NCI-H2196 (cell line): ENCODE results near the gene GDF10.

Experiments used
- DNase-seq: peaks from one replicate; lab custom pipeline; 2025; ENCODE audit not compliant: unreplicated experiment; lab: John Stamatoyannopoulos, UW

The GDF10 gene

GRCh38 chr10:47299611-47300428 lies at the start of gene GDF10:
Gene GDF10 (plus strand): TSS chr10:47300197. CDS start chr10:47300652, 455 bp downstream.
- DNase-seq: no peak

DNA sequence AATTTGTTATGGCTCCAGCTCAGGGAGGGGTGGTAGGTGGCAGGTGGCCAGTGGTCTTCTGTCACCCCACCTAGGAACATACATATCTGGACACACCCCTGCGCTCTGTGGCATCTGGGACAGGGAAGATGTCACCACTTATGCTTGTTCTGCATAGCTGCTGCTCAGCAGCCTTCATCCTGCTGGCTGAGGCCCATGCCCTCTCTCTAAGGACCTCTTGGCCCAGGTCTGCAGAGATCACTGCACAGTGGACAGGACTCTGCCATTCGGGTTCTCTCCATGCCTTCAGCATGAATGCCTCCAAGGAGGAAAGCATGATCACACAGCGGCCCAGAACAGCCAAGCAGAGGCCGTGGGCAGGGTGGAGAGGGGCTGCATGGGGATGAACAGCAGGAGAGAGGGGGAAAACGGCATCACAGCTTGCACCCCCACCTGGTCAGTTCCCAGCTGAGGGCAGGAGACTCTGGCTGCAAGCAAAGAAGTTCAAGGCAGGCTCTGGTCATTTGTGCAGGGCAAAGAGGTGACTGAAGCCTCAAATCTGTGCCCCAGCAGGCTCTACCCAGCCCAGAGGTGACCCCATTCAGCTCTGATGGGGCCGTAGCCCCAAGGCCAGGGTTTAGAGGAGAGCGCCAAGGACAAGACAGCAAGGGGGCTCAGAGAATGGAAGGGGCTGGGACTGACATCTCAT lies 47.8 kb upstream of the GDF10 start:
- no peak for DNase-seq

DNA sequence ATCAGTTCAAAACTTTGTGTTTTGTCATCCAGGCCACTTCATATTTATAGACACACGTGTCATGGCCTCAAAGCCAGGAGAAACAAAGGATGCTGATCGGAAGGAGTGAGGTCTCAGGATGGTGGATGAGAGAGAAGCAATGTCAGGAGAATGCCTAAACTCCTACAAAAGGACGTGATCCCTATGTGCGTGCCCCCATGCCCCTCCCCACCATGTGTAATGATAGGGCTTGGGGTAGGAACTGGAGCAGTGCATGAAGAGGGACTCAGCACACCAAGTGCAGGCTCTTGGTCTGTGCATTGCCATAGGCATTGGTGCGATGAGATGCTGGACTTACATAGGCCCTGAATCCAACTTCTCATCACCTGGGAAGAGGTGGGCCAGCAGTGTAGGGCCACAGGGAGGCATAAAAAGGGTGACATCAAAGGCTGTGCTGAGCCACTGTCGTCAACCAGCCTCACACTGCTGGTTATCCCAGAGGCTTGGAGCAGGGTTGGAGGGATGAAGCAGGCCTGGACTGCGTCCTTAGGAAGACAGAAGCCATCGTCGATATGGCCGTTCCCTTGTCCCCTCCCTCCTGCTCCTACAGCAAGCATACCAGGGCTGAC lies 46.9 kb upstream of the GDF10 start:
- no peak for DNase-seq

GRCh38 chr10:47253651-47254375 lies 46.2 kb upstream of the GDF10 start:
- DNase-seq: no peak

DNA sequence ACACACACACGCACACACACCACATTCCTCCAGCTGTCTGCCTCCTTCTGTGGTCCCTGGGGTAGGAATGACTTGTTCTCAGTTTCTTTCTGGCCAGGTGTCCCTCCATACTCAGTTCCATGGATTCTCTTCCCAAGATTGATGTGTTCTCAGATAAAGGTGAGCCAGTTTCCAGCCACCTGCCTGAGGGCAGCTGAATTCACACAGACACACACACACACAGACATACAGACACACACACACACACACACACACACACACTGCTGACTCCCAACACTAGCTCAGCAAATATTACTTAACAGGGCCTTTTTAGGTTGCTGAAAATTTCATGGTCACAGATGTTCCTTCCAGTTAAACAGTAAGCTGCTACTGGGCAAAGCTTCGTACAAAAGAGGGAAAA lies 45.4 kb upstream of the GDF10 start:
- DNase-seq: no peak

GRCh38 chr10:47255033-47255813 lies 44.8 kb upstream of the GDF10 start:
- no peak for DNase-seq

DNA sequence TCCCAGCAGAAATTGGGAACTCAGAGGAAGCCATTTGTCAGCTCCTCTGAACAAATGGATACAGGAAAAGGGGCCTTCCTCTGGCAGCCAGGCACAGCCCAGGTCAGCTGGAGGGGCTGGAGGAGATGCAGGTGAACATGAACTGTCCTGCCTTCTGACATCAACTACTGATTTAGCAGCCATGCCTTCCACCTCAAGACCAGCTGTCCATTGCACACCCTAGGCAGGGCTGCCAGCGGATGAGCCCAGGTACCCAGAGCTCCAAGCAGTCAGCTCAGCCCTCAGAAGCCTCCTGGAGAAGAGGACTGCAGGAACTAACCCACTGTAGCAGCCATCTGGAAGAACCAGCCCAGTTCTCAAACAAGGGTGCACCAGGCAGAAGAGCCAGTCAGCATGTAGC lies 44.1 kb upstream of the GDF10 start:
- DNase-seq: no peak

- no peak for DNase-seq
Measured at GRCh38 chr10:47256751-47257336, 43.2 kb upstream of the GDF10 start.

DNA sequence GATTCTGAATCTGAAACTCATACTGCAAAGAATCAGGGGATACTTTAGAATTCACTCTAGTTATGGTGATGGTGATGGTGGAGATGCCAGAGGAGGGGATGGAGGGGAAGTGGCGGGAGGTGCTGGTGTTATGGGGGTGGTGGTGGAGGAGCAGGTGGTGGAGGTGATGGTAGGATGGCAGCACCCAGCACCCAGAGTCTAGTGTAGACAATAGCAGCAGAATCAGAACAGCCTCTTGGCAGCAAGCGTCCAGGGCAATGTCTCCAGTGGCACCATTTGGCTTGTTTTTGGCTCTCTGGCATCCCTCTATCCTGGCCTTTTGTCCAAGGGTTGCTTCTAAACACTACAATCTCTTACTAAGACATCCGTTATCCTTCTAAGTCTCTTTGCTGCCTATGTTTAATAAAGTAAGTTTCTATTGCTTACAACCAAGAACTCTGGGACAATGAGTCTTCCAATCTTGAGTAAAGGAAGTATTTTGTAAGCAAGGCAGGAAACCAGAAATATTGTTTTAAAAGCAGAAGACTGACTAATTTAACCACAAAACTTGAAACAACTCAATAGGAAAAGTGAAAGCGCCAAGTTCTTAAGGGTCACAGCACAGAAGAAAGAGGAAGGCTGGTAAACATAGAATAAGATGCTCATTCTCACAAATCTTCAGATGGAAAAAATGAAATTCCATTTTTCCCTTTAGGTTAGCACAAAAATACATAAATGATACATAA lies 42.4 kb upstream of the GDF10 start:
- DNase-seq: no peak

GRCh38 chr10:47258921-47259320 lies 41.1 kb upstream of the GDF10 start:
- no peak for DNase-seq

GRCh38 chr10:47259466-47259865 lies 40.5 kb upstream of the GDF10 start:
- no peak for DNase-seq

- DNase-seq: no peak
Measured at GRCh38 chr10:47260505-47261111, 39.4 kb upstream of the GDF10 start.

DNA sequence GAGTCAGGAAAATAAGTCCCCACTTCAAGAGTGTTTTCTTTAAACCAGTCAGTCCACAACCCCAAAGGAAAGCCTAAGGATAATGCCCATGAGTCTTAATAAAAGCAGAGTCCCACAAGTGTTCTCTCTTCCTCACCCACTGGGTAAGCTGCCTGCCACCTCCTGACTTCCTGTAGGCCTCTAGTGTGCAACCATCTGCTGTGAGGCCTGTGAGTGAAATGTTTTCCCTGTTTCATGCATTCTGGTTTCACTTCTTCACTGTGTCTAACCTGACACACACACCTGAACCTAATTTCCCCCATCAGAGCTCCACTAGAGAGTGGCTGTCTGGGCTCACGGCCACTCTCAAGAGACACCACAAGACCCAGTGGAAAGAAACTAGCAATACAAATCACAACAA lies 38.9 kb upstream of the GDF10 start:
- DNase-seq: no peak

DNA sequence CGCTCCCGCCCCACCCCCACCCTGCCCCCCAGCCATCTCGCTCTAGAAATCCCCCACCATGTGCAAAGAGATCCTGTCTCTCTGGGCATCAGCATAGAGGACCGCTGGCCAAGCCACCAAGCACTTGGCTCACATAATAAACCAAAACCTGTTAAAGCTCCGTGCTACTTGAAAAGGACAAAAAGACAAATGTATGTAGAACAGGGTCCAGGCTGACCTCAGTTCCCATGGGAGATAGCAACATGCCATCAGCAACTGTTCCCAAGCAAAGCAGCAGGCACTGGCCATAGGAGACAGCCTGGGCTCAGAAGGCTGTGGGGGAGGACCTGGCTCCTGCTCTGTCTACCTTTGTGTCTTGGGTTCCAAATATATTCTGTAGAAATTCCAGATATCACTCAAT lies 38.4 kb upstream of the GDF10 start:
- no peak for DNase-seq

GRCh38 chr10:47262606-47263533 lies 37.1 kb upstream of the GDF10 start:
- DNase-seq: no peak

DNA sequence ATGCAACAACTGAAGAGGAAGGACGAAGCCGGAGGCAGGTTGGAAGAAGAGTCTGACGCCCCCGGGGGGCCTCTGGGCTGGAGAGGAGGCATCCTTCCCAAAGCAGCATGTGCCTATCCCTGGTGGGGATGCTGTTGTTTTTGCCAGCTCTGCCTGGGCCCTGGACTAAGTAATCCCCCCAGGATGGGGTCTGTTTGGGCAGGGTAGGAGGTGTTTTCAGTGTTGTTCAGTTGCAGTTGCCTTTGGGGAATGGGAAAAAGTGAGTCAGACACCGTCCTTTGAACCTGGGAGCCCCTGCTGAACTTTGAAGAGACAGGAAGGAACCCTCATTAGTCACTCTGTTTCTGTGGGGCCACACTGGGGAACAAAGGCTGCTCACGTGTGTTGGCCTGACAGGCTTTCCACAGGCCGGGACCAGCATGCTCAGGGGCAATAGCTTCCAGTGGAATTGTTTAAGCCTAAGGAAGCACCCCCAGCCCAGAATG lies 35.2 kb upstream of the GDF10 start:
- no peak for DNase-seq

GRCh38 chr10:47266602-47267001 lies 33.4 kb upstream of the GDF10 start:
- DNase-seq: no peak

DNA sequence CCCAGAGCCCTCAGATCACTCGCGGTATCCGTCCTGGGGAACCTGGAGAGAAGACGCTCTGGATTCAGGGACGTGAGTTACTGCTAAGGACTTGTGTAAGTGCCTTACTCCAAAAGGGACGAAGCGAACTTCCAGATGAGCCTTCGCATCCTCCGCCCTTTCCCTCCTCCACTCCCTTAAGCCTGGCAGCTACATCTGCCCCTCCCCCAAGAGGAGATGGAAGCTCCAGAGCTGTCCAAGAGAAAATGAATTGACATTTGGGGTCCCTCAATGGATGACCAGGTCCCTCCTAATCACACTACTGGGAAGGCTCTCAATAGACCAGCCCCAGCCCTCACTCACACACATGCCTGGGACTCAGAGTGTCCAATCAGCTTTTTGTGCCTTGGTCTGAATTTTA lies 31.3 kb upstream of the GDF10 start:
- no peak for DNase-seq
